Stimulated activated CD8-positive, alpha-beta memory T cell treated with anti-CD3 and anti-CD28 coated beads, Interleukin-15, amount 100 ng/mL, for 24 hours (primary cell): Measurements from ENCODE around the gene STC2.
A peak's percentile ranks its signal among the peaks of the same experiment; 100 is the strongest.
"Not testable (repeated sequence)": the region's sequence is repeated elsewhere in the genome, so short reads cannot be mapped to it uniquely, and the experiment has no call there.

ENCODE experiments used
- DNase-seq: peaks from one replicate; pipeline ENCODE4 v3.0.0-alpha.2; 2020; ENCODE audit warnings: low read depth

STC2 gene

DNA sequence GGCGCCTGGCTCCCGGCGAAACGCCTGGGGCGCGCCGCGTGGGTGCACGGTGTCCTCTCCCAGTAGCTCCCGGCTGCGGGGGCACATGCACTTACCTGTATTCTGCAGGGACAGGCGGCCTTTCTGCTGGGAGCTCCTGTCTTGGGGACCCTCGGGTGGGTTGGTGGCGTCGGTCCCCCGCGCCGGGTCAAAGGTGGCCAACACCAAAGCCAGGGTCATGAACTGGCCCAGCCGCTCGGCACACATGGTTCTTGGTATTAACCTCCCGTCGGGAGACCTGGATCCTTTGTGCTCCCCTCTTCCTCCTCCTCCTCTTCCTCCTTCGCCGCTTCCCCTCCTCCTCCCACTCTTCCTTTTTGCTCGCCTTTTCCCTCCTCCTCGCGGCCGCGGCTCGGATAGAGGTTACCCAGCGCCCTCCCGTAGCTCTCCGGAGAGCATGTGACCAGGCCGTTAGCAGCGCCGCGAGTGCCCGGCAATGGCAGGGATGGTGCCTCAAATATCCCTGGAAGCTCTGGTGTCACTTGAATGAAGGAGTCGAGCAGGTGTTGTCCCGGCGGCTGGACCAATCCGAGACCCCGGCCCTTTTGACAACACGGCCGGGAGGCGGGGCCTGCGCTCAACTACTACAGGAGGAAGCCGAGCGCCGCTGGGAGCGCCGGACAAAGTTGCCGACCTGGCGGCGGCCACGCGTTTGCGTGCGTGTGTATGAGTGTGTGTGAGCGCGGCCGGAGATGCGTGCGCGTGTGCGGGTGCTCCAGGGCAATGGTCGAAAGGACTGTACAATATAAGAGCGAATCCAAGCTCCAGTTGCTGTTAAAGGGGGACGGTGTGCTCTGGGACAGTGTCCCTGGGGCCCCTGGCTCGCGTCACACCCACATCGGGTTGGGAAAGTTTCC lies at the start of gene STC2:
Gene STC2 (minus strand): TSS at position 467 of the 896 bp plus-strand sequence. CDS start 221 bp downstream, at position 246.
- DNase-seq = no peak

GRCh38 chr5:173371400-173371799 lies 43.2 kb upstream of the STC2 start:
- no peak for DNase-seq

DNA sequence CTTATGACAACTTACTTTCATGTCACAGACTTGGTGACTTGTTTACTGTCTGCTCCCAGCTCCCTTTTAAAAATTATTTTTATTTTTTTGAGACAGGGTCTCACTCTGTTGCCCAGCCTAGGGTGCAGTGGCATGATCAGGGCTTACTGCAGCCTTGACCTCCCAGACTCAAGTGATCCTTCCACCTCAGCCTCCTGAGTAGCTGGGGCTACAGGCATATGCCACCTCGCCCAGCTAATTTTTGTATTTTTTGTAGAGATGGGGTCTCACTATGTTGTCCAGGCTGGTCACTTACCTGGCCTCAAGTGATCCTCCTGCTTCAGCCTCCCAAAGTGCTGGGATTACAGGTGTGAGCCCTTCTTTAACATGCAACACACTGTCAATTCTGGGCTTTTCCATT lies 35.2 kb upstream of the STC2 start:
- DNase-seq = not testable (repeated sequence)

GRCh38 chr5:173355561-173355960 lies 27.3 kb upstream of the STC2 start:
- no peak for DNase-seq

GRCh38 chr5:173354645-173355044 lies 26.4 kb upstream of the STC2 start:
- DNase-seq = no peak

DNA sequence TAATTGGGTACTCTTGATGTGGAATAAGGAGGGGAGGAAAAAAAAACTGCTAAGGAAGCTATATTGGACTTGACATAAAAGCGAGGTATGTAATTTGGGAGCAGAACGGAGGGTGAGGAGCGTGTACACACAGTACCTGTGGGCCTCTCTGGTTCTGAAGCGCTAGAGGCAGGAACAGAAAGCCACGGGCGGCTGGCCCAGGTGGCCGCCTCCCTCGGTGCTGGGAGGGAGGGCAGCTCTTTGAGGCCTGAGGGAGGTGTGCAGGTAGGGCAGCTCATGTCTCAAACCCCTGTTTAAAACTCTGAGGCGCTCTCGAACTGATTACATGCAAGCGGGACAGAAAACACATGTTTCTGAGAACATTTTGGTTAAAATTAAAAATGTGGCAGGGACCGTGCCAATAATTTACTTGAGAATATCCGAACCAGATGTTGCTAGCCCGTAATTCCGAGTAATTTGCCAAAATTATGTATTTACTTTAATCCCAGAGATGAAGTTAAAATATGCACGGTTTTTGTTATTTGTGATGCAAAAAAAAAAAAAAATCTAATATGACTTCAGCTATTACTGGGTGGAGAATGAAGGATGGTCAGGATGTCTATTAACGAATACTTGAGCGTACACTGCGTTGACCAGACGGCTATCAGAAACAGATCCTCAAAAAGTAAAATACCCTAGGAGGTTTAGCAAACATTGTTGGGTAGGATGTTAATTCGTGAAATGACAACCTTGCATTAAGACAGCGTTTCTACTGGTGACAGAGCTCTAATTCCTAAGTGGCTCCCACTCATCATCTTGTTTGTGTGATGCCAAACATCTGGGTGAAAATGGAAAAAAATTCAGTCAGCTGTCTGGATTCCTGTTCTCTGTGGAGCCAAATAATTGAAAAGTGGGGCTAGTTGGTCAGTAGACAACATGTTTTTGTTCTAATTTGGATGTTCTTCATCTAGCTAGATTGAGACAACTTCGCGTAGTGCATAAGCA lies 24.4 kb upstream of the STC2 start:
- DNase-seq = no peak

DNA sequence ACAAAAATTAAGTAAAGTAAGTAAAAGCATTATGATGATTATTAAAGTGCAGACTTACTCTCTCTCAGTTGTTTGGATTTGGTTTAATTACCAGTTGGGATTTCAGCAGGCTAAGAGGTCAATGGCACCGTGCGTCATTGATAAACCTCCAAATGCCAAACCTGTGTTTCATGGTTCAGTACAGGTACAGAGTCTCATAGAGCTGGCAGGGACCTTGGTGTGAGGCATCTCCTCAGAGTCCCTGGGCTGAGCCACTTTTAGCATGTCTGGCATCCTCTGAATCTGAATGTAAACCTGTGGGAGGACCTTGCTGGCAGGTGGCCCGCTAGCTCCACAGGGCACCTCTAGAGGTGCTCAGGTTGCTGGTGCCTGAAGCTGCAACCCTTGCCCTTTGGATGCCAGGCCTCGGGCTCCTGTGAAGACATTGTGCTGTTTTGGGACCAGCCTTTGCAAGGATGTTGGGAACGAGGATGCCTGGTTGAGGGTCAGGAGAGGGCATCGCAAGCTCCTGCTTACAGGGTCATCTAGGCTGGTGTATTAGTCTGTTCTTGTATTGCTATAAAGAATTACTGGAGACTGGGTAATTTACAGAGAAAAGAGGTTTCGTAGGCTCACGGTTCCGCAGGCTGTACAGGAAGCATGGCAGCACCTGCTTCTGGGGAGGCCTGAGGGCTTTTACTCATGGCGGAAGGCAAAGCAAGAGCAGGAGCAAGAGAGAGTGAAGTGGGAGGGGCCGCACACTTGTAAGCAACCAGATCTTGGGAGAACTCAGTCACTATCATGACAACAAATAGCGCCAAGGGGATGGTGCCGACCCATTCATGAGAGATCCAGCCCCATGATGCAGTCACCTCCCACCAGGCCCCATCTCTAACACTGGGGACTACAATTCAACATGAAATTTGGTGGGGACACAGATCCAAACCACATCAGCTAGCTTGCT lies 14.9 kb upstream of the STC2 start:
- DNase-seq = no peak

GRCh38 chr5:173341961-173342430 lies 13.8 kb upstream of the STC2 start:
- no peak for DNase-seq

DNA sequence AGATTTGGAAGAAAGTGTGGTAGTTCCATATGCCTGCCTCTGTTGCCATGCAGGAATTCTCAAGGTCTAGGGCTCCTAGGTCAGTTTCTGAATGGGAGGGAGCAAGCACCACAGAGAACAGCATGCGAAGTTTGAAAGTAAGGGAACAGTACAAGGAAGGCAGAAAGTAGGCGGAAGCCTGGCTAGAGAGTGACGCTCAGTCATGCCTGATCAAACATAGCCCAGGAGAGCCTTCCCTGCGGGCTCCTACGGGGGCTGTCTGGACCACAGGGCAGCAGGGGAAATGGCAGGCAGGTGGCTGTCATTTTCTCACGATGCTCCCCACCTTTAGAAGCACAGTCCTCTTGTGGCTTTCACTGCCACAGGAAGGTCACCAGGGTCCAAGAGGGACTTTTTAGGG lies 12.8 kb upstream of the STC2 start:
- no peak for DNase-seq

DNA sequence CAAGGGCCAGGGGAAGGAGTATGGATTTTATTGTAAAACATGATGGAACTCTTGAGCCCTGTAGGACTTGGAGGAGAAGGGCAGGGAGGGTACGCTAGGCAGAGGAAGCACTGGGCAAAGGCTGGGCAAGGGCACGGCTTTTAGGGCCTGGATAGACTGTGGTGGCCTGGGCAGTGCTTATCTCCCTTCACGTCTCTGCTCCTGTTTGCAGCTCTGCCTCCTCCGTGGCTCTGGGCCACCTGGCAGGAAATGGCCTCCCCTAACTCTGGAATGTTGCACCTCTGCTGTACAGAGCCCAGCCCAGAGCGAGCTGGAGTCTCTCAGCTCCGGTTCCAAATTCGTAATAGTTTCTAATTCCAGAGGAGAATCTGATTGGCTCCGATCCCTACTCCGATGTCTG lies 12.2 kb upstream of the STC2 start:
- DNase-seq = no peak

GRCh38 chr5:173339286-173339685 lies 11.1 kb upstream of the STC2 start:
- no peak for DNase-seq

- DNase-seq = no peak
Measured at GRCh38 chr5:173338380-173339015, 10.3 kb upstream of the STC2 start.

GRCh38 chr5:173334808-173335207 lies 6.6 kb upstream of the STC2 start:
- DNase-seq = no peak

DNA sequence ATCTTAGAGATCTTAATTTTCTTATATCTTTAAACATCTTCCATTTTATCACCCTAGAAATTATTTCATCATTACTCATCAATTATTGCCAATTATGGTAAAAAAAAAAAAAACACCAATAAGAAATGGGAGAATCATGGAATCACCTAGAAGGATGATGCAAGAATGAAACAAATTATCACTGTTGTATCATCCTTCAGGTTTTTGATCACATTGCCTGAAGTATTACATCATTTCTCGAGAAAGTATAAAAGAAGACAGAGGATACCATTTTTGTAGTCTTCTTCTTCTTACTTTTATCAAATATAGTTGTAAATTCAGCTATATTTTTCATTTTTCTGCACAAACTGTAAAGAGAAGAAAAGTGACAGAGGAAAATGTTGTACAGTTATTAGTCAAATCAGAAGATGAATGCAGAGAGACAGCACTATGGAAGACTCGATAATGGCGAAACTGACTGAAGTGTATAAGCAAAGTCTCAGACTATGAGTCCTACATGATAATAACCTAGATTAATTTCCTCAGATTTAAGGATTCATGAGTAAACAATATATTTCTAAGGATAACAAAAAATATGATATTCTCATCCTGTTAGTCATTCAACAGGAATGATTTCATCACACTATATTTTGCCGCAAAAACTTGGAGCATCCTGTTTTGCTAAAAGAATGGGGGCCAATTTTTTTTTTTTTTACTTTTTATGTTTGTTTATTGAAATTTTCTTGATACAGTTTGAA lies 5.9 kb upstream of the STC2 start:
- DNase-seq = no peak

- peak; percentile 51 for DNase-seq
Measured at GRCh38 chr5:173331956-173332479, 3.8 kb upstream of the STC2 start.

- DNase-seq = no peak
Measured at GRCh38 chr5:173331287-173331686, 3.1 kb upstream of the STC2 start.

DNA sequence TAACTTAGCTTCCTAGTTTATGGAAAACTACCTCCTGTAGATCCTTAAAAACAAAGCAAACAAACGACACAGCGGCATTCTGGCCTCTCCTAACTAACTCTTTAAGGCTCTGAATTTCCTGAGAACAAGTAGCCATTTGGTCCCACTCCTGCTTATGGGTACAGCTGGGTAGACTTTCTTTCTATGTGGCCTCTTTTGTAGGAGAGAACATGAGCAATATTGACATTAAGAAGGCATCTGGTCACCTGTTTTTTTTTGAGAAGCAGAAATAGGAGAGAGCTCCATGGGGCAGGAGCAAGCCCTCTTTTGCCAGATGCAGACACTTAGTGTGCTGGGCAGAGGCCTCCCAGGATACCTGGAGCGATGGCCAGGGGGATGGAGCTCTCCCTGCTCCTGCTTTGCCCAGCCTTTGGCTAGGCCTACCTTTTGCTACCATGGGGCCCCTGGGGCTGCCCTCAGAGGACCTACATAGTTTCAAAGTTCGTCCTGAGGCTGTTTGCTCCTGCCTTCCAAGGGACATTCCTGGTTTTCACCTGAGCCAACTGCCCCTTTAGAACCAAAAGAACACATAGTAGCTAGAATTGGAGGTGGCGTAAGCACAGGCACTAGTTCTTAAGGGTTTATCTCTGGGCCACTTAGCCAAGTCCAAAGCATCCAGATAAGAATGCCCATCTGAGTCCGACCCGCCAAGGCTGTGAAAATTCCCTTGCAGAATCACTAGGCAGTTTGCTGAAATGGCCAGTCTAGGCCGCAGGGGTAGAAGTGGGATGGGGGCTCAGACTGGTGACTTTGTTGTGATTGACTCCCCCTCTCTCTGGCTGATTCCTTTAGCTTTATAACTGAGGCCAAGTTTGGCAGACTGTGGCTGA lies 2.4 kb upstream of the STC2 start:
- DNase-seq = no peak

DNA sequence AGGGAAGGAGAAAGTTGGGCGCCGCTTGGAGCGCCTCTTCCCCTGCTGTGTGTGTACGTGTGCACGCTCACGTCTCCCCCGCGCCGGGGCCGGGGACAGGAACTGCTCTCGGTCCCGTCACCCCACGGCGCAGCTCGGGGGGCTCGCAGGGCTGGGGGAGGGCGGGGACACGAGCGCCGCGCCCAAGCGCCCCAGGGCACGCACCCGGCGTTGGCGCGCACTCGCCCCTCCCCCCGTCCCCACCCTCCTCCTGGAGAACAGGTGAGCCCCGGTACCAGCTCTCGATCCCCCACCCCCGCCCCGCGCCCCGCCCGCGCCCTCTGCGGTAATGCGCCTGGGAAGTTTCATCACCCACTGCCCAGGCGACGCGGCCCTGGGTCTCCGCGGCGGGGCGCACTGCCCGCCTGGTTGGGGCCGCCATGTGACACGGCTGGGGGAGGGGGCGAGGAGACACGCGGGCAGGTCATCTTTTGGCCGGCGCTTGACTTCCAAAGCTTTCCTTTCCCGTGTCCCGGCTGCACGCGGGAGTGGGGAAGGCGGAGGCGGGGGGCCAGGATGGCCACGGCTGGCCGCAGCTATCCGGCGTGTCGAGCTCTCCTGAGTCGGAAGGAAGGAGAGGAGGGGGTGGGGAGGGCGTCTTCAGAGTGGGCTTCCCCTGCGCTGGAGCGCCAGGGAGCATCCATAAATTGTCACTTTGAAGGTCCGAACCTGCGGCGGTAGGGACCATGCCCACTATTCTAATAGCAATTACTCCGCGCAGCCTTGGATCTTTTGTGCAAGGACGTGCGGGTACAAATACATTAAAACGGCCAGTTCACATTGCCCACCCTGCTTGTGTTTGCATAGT lies 1.5 kb upstream of the STC2 start:
- no peak for DNase-seq
